Neuronal stem cell (in vitro differentiated cells): ENCODE measurements around the gene GDI2.

Experiments
- DNase-seq: peaks from one replicate; pipeline ENCODE4 v3.0.0-alpha.2; 2013; ENCODE audit warnings: low spot score
- H2AFZ ChIP-seq: one replicate; pipeline ENCODE4 v1.6.1; 2013; ENCODE audit warnings: mild to moderate bottlenecking, low read length, inconsistent platforms
- H2AK5ac ChIP-seq: 2 replicates; pipeline ENCODE4 v1.6.1; 2013; ENCODE audit warnings: low read depth, mild to moderate bottlenecking, inconsistent platforms, low read length, moderate library complexity, mixed read lengths
- H2BK120ac ChIP-seq: 2 replicates; pipeline ENCODE4 v1.6.1; 2013; ENCODE audit warnings: low read depth, mild to moderate bottlenecking, inconsistent platforms, low read length, moderate library complexity, mixed read lengths
- H2BK12ac ChIP-seq: one replicate; pipeline ENCODE4 v1.6.1; 2013; ENCODE audit warnings: low read length, inconsistent platforms
- H2BK15ac ChIP-seq: 2 replicates; pipeline ENCODE4 v1.6.1; 2013; ENCODE audit warnings: mild to moderate bottlenecking, low read length, inconsistent platforms, mixed read lengths
- H2BK5ac ChIP-seq: one replicate; pipeline ENCODE4 v1.6.1; 2013; ENCODE audit warnings: inconsistent platforms, mild to moderate bottlenecking, low read length, moderate library complexity
- H3K14ac ChIP-seq: one replicate; pipeline ENCODE4 v1.6.1; 2013; ENCODE audit warnings: low read length, inconsistent platforms
- H3K18ac ChIP-seq: 2 replicates; pipeline ENCODE4 v1.6.1; 2013; ENCODE audit warnings: low read length, inconsistent platforms
- H3K23ac ChIP-seq: 2 replicates; pipeline ENCODE4 v1.6.1; 2013; ENCODE audit warnings: low read depth, mild to moderate bottlenecking, mixed read lengths, low read length, inconsistent platforms; ENCODE audit not compliant: poor library complexity
- H3K27ac ChIP-seq: replicated peaks from 3 replicates; pipeline ENCODE4 v1.5.1; 2013; ENCODE audit warnings: low read length, inconsistent platforms
- H3K27me3 ChIP-seq, 3 experiments: 2 replicates each; pipeline ENCODE4 v1.6.1; 2013; ENCODE audit warnings: low read length in 3 of 3, mild to moderate bottlenecking in 2 of 3, inconsistent platforms in 1 of 3, low read depth in 1 of 3, mixed read lengths in 1 of 3, moderate library complexity in 1 of 3; ENCODE audit not compliant: control insufficient read depth in 3 of 3, insufficient read depth in 3 of 3
- H3K36me3 ChIP-seq, 2 donors: replicated peaks in 1 of 2; 2 replicates each; pipeline ENCODE4 v1.6.1; 2013; ENCODE audit warnings: low read length in 2 of 2; ENCODE audit not compliant: control insufficient read depth in 2 of 2, insufficient read depth in 2 of 2
- H3K4ac ChIP-seq: 2 replicates; pipeline ENCODE4 v1.6.1; 2013; ENCODE audit warnings: inconsistent platforms, mild to moderate bottlenecking, low read length, moderate library complexity
- H3K4me1 ChIP-seq, 2 donors: 1 replicate in 1 of 2; 2 replicates in 1 of 2; pipeline ENCODE4 v1.6.1; 2013; ENCODE audit warnings: low read length in 2 of 2, low read depth in 1 of 2; ENCODE audit not compliant: control insufficient read depth in 2 of 2, insufficient read depth in 1 of 2
- H3K4me2 ChIP-seq: one replicate; pipeline ENCODE4 v1.6.1; 2013; ENCODE audit warnings: mild to moderate bottlenecking, low read length, inconsistent platforms; ENCODE audit not compliant: insufficient read depth, poor library complexity, severe bottlenecking
- H3K4me3 ChIP-seq, 2 donors: 2 replicates each; pipeline ENCODE4 v1.5.1; 2013; ENCODE audit warnings: low read length in 2 of 2, mild to moderate bottlenecking in 2 of 2, inconsistent platforms in 1 of 2, moderate library complexity in 1 of 2
- H3K79me1 ChIP-seq: one replicate; pipeline ENCODE4 v1.6.1; 2013; ENCODE audit warnings: low read depth, mild to moderate bottlenecking, inconsistent platforms, low read length, moderate library complexity
- H3K9ac ChIP-seq: one replicate; pipeline ENCODE4 v1.6.1; 2013; ENCODE audit warnings: mild to moderate bottlenecking, low read depth, low read length, inconsistent platforms; ENCODE audit not compliant: poor library complexity
- H3K9me3 ChIP-seq, 2 donors: replicated peaks in 1 of 2; 2 replicates each; pipeline versions ENCODE3 to v1.6.1; 2013; ENCODE audit warnings: low read length in 2 of 2, mild to moderate bottlenecking in 2 of 2, inconsistent platforms in 1 of 2, low read depth in 1 of 2, mixed read lengths in 1 of 2, moderate library complexity in 1 of 2; ENCODE audit not compliant: control insufficient read depth in 2 of 2, insufficient read depth in 1 of 2
- H4K8ac ChIP-seq: one replicate; pipeline ENCODE4 v1.6.1; 2013; ENCODE audit warnings: low read depth, mild to moderate bottlenecking, inconsistent platforms, low read length, moderate library complexity
- H4K91ac ChIP-seq: one replicate; pipeline ENCODE4 v1.6.1; 2013; ENCODE audit warnings: low read length, low read depth, mild to moderate bottlenecking, inconsistent platforms; ENCODE audit not compliant: poor library complexity
- WGBS, 2 donors: extraction: QIAGEN DNeasy Blood & Tissue Kit; methylation state at CpG; one replicate each; pipeline ENCODE4 v1.1.7; 2013; ENCODE audit warnings: missing lambda C conversion rate in 2 of 2, mixed read lengths in 1 of 2; ENCODE audit not compliant: insufficient read length in 2 of 2, insufficient replicate concordance in 1 of 2; ENCODE audit errors: extremely low coverage in 2 of 2; 5-methylcytosine and 5-hydroxymethylcytosine counted together

The GDI2 gene

GRCh38 chr10:5813091-5813340 lies 218 bp downstream of the GDI2 start:
- no peak for DNase-seq
- Histone ChIP-seq H3K9ac (peak overlapping the region; percentile 98), H3K14ac (peak overlapping the region; percentile 99), H3K4me2 (peak overlapping the region; percentile 73), H3K27me3 (no peaks in the 10 kb centered on the region), H2BK5ac (peak overlapping the region; percentile 87), H3K4me1 (peaks cover 0 to 9% of the 10 kb centered on the region in 2 donors), H3K18ac (peak overlapping the region; percentile 100), H2AK5ac (peak overlapping the region; percentile 90), H2BK120ac (peak overlapping the region; percentile 97), H4K8ac (peak overlapping the region; percentile 65), H3K27ac (peak overlapping the region; percentile 99), H3K4ac (peak overlapping the region; percentile 76), H3K23ac (peak overlapping the region; percentile 100), H3K36me3 (peaks cover 1 to 23% of the 10 kb centered on the region in 2 donors), H3K9me3 (no peaks in the 10 kb centered on the region), H3K79me1 (peaks cover 6% of the 10 kb centered on the region), H2AFZ (peak overlapping the region; percentile 93), H2BK12ac (no peak overlapping the region), H4K91ac (no peak overlapping the region), H3K4me3 (peak overlapping the region; percentile 69 to 97), H2BK15ac (peak overlapping the region; percentile 81)
- no CpG with 5 or more reads among the region's 29 CpGs for WGBS, 2 donors

DNA sequence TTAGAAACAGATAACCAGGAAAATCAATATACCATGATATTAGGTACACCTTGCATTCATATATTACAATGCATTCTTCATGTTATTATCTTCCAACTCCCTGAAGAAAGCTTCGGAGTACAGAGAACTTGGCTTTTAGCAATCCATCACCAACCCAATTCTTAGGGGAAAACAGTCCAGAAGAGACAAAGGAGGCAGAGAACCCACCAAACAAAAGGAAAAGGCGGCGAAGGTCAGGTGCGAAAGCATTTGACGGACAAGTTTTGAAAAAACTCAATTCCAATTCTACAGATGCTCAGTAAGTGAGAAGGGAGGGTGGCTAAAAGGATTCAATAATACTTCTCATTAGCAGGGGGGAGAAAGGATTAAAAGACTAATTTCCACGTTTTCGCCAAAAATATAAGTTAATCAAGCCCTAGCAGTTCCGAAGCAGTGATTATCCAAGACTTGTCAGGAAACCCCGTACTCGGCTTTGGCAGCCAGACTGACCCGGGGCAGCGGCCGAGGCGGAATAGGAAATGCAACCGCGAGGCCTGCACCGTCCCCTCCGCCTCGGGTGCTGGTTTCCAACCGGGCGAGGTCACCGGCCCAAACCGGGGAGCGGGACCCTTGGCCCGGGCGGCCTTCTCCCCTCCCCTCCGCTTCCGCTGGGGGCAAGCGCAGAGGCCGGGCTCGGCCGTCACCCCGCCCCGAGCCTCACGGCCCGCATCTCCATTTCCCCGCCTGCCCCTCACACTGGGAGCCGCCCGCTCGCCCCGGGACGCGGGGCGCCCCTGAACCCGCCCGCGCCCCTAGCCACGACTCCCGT lies 747 bp downstream of the GDI2 start:
- Histone ChIP-seq H3K27ac (peak overlapping the region; percentile 99), H4K91ac (no peak overlapping the region), H3K9me3 (no peaks in the 10 kb centered on the region), H3K36me3 (peaks cover 1 to 28% of the 10 kb centered on the region in 2 donors), H2BK12ac (no peak overlapping the region), H3K23ac (peak overlapping the region; percentile 100), H2AK5ac (peak overlapping the region; percentile 90), H3K4me2 (peak overlapping the region; percentile 73), H3K4me3 (peak overlapping the region; percentile 69 to 97), H3K14ac (peak overlapping the region; percentile 99), H2BK15ac (no peak overlapping the region), H2AFZ (peak overlapping the region; percentile 93), H3K9ac (peak overlapping the region; percentile 98), H3K79me1 (peaks cover 6% of the 10 kb centered on the region), H3K4ac (no peak overlapping the region), H3K27me3 (no peaks in the 10 kb centered on the region), H3K18ac (peak overlapping the region; percentile 100), H3K4me1 (peaks cover 0 to 9% of the 10 kb centered on the region in 2 donors), H4K8ac (no peak overlapping the region), H2BK5ac (peak overlapping the region; percentile 87), H2BK120ac (peak overlapping the region; percentile 97)
- peak; percentile 54 for DNase-seq
- no CpG with 5 or more reads among the region's 49 CpGs for WGBS, 2 donors

- Histone ChIP-seq H3K14ac (no peak overlapping the region), H3K27me3 (no peaks in the 10 kb centered on the region), H3K9me3 (no peaks in the 10 kb centered on the region), H2BK5ac (no peak overlapping the region), H3K4ac (no peak overlapping the region), H3K18ac (no peak overlapping the region), H4K8ac (no peak overlapping the region), H3K9ac (no peak overlapping the region), H3K27ac (peak overlapping the region; percentile 79), H3K4me3 (peak overlapping the region; percentile 69 to 74), H2AFZ (no peak overlapping the region), H2BK12ac (no peak overlapping the region), H2BK15ac (no peak overlapping the region), H2BK120ac (no peak overlapping the region), H2AK5ac (no peak overlapping the region), H3K4me1 (peaks cover 0 to 9% of the 10 kb centered on the region in 2 donors), H4K91ac (no peak overlapping the region), H3K23ac (no peak overlapping the region), H3K36me3 (peaks cover 1 to 39% of the 10 kb centered on the region in 2 donors), H3K79me1 (peaks cover 6% of the 10 kb centered on the region), H3K4me2 (peak overlapping the region; percentile 43)
- peak; percentile 61 for DNase-seq
- no CpG with 5 or more reads among the region's 6 CpGs for WGBS, 2 donors
These were observed 1.8 kb downstream of the GDI2 start for GRCh38 chr10:5811387-5811821.

GRCh38 chr10:5810225-5810624 lies 3.0 kb downstream of the GDI2 start:
- no peak overlapping the region for H3K18ac ChIP-seq
- no peak overlapping the region for H4K91ac ChIP-seq
- H2BK12ac ChIP-seq, result no peak overlapping the region
- no peak overlapping the region for H3K23ac ChIP-seq
- WGBS, 2 donors, result no CpG with 5 or more reads among the region's 2 CpGs
- peaks cover 6 to 51% of the 10 kb centered on the region in 2 donors for H3K36me3 ChIP-seq
- no peak overlapping the region for H3K9ac ChIP-seq
- H2BK15ac ChIP-seq, result no peak overlapping the region
- H3K27ac ChIP-seq, result no peak overlapping the region
- H2BK5ac ChIP-seq, result no peak overlapping the region
- no peak overlapping the region for H2AFZ ChIP-seq
- H2AK5ac ChIP-seq, result no peak overlapping the region
- H3K79me1 ChIP-seq, result peaks cover 6% of the 10 kb centered on the region
- peak overlapping the region in 1 of 2 donors; percentile 69 for H3K4me3 ChIP-seq
- no peak overlapping the region for H2BK120ac ChIP-seq
- DNase-seq, result no peak
- H3K4ac ChIP-seq, result no peak overlapping the region
- peaks cover 2 to 5% of the 10 kb centered on the region in 2 donors for H3K9me3 ChIP-seq
- H4K8ac ChIP-seq, result no peak overlapping the region
- no peak overlapping the region for H3K14ac ChIP-seq
- no peaks in the 10 kb centered on the region for H3K27me3 ChIP-seq
- H3K4me2 ChIP-seq, result no peak overlapping the region
- peaks cover 0 to 9% of the 10 kb centered on the region in 2 donors for H3K4me1 ChIP-seq
